Right ventricle myocardium superior (tissue), 1 donor: ENCODE data around the gene WDR27. TPM values are rescaled to one million over a fixed set of nuclear protein-coding genes. Genes with fewer than 3 reads are reported as not detected.

Source experiments
- ATAC-seq: fragments of 200-7000 bp; cut with Tn5 transposase; one replicate; pipeline ENCODE4 v1.9.1; 2020; ENCODE audit warnings: mild to moderate bottlenecking; ENCODE audit not compliant: poor library complexity
- DNase-seq: peaks from one replicate; pipeline ENCODE4 v3.0.0-alpha.2; 2020
- intact Hi-C: fragments of 100-400 bp; cut with DNase I; formaldehyde crosslinking; loops from one replicate; pipeline ENCODE4 v1.11.2; 2022
- total RNA-seq: library from RNA; stranded (reverse); fragmentation: NEBNext Ultra II Directional; extraction: Animal tissue kit (Norgen Biotek cat#: 25700); gene quantifications from one replicate; pipeline ENCODE4 v1.2.1, GENCODE V29; 2021
- donor health status: DM: no; HTN: yes; CAD: no; lungs with severe emphysema.

Gene WDR27
- total RNA-seq, 1 donor from 2014 or later = 9.0 TPM

DNA sequence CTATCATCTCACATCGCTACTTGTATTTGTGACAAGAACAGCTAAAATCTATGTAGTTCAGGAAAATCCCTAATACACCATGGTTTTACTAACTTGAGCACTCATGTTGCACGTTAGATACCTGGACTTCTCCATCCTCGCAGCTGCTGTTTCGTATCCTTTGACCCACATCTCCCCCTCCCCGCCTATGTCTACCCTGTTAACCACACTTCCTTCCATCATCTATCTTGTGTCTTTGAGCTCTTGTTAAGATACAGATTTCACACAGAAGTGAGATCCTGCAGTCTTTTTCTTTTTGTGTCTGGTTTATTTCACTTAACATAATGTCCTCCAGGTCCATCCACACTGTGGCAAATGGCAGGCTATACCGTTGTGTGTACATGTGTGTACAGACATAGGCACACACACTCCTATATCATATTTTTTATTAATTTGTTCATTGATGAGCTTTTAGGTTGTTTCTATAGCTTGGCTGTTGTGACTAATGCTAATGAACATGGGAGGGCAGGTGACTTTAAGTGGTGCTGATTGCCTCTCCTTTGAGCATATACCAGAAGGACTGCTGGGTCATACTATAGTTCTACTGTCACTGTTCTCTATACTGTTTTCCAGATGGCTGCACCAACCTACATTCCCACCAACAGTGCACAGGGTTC, 117.8 kb downstream of the WDR27 start:
- DNase-seq (no peak), ATAC-seq (no peak)
- intact Hi-C loops = no loop called here

DNA sequence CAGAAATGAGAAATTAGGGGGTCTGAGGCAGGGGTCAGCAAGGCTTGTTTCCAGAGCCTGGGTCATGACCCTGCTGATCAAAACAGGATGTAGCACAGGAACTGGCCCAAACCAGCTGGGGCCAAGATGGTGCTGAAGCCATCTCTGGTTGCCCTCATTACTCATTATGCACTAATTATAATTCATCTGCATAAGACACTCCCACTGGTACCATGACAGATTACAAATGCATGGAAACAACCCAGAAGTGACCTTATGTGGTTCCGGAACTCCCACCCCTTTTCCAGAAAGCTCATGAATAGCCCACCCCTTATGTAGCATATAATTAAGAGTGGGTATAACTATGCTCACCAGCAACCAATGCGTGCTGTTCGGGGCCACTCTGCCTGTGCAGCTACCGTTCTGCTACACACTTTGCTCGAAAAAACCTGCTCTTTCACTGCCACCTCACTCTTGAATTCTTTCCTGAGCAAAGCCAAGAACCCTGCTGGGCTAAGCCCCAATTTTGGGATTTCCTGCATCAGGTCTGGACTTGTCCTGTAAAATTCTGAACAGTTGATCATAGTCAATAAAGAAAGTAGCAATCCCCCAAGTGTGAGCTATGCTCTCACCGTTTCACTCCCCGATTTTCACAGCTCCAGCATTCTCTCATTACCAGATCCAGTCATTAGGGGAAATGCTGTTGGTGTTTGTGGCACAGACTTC, 122.3 kb downstream of the WDR27 start:
- ATAC-seq (no peak), DNase-seq (no peak)
- intact Hi-C loops = no loop called here

DNA sequence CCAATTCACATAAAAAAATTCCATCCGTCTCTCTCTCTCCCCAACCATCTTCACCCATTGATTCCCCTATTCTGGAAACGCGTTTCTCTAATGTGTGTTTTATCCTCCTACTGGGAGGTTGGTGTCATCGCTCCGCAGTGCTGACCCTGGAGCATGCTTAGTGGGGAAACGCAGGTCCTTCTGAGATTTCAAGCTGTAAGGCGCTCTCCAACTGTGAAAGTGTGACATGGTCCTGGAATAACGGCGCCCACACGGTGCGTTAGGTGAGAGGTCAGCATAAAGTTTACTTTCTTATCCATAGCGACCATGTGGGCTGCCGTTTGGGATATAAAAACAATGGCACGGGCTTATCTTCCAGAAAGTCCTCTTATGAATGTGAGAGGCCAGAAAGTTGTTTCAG, 123.9 kb downstream of the WDR27 start:
- ATAC-seq (no peak), DNase-seq (no peak)
- intact Hi-C loops = no loop called here

DNA sequence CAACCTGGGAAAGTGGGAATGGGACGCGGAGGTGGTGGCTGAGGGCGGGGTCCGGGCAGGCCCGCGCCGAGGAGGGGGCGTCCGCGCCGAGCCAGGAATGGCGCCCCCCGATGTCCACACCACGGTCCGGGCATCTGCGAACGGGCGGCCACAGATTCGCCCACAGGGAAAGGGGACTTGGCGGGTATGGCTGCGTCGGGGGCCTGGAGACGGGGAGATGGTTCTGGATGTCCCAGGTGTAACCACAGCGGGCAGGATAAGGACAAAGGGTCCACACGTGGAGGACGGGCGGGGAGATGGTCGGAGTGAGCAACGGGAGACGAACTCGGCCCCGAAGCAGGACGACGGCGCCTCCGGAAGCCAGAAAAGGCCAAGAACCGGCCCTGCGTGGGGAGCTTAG, 124.6 kb downstream of the WDR27 start:
- intact Hi-C loops = no loop called here
- ATAC-seq (no peak), DNase-seq (no peak)

DNA sequence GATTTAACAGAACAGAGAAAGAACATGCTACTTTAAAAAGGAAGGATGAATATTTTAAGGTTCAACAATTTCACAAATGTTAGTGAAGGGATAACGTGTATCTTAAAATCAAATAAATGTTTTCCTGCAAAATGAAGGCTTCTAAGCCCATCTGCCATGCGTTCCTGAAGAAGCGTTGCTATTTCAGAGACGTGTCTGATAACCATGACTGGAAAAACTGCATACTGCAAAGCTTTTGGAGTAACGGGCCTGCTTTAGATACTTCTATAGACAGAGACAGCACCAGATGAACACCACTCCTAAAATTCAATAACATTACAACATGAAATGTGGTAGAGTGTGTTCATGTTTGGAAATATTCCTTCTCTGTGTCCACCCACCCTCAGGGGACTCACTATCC, 126.0 kb downstream of the WDR27 start:
- no peak for DNase-seq
- intact Hi-C loops = no loop called here
- no peak for ATAC-seq

DNA sequence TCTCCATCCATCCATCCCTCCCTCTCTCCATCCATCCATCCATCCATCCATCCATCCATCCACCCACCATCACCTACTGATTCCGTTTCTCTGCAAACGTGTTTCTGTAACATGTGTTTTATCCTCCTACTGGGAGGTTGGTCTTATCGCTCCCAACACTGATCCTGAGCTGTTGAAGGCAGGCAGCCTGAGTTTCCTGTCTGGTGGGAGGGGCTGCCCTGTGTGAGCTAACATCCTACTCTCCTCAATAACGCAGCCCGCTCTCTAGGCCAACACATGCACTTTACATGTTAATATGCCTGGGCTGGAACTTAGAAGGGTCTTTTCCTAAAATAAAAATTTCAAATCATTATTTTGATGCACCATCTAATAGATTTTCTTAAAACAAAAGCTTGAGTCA, 126.5 kb downstream of the WDR27 start:
- no peak for ATAC-seq
- no peak for DNase-seq
- intact Hi-C loops = no loop called here

DNA sequence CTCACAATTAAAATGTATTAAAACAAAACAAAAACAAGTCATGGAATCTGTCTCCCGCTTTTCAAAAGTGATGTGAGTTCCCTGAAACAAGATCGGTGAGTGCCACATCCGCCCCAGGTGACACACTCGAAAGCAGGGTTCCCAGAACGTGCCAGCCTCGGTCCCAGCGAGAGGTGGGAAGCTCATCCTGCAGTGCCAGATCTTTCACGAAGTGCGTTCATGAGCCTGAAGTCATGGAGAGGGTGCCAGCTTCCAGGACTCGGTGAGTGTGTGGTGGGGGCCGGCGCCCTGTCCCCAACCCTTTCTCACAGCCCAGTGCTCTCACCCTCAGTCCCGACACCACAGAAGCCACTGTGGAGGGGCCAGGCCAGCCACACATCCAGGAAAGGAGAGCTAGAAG, 127.4 kb downstream of the WDR27 start:
- DNase-seq (no peak), ATAC-seq (no peak)
- intact Hi-C loops = no loop called here

DNA sequence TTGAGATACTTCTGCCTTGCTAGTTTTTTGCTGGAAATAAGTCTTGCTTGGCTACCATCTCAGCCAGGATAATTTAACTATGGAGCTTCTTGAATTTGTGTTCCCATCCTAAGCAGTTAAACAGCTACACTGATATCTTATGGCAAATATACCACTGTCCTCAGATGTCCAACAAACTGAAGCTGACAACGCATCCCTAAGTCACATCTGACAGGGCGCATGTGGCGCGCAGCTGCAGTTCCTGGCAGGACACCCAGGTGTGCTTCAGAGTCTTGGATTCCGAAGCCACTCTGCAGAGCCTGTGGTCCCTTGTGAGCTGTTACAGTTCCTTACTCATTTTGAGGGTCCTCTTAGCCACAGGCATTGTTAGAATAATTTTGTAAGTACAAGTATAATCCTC, 127.9 kb downstream of the WDR27 start:
- no peak for DNase-seq
- intact Hi-C loops = no loop called here
- no peak for ATAC-seq

DNA sequence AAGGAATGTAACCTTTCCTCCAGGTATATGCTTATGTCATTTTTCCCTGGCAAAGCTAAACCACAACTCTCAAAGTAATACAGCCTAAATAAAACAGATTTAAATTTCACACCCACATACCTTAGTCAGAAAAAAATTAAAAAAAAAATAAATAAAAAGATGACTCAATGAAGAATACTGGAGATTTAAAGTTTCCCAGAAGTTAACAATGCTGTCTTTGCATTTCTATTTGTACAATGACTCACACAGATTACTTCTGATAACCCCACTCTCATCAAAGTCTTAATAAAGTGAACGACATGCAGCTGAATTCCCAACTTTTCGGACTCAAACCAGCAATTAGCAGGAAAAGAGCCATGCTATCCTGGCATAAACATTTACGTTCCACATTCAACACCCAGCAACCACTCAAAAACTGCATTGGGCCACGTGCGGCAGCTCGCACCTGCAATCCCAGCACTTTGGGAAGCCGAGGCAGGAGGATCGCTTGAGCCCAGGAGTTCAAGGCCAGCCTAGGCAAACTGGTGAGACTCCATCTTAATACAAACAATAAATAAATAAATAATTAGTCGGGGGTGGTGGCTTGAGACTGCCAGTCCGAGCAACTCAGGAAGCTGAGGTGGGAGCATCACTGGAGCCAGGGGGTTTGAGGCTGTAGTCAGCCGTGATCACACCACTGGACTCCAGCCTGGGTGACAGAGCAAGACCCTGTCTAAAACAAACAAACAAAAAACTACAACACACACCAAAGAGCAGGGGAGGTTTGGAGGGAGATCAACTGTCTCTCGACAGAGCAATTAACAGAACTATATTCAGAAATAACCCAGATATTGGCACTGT, 130.5 kb downstream of the WDR27 start:
- intact Hi-C loops = no loop called here
- DNase-seq (no peak), ATAC-seq (no peak)

DNA sequence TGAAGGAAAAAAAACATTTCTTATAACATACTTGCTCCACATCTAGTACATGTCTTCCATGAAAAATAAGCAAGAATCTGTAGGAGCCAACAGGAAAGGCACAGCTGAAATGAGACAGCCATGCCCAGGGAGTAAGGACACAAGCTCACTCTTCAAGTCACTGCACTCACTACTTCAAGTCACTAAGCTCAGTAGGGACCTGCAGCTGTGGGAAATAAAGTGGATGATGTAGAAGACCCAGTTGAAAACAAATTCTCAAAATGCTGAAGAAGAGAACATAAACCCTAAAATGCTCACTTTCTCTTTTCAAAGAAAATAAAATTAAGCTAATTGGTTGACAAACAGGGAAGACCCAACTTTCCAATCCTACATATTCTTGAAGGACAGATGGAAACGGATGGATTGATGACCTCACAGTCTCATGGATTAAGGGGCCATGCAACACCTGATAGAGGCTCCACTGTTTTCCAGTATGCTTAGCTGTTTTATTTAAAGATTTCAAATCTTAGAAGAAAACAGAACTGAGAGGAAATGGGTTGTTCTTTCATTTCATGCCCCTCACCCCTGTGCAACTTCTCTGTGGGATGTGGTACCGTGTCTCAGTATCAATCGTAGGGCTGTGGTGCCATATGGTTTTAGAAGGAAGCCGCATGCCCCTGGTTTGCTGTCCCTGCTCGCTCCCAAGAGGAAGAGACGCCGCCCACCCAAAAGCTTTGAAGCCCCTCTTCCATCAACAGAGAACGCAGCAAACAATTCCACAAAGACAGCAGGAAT, 133.3 kb downstream of the WDR27 start:
- ATAC-seq = no peak
- no peak for DNase-seq
- intact Hi-C loops = no loop called here

DNA sequence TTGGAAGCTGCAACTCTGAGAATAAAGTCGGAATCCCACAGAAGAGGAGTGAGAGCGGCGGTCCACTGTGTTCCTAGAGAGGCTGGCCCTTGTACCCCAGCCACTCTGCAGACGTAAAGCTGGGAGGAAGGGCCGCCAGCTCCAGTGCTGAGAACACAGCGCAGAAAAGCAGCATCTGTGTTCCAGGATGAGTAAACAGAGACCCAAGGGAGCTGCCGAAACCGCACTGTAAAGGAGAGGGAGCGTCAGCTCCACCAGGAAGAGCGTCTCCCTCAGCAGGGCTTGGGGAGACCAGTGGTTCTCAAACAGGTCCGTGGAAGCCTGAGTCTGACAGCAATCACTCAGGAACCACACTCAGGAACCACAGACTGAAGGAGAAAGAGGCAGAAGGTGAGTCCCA, 134.0 kb downstream of the WDR27 start:
- intact Hi-C loops = no loop called here
- DNase-seq = no peak
- ATAC-seq = no peak

DNA sequence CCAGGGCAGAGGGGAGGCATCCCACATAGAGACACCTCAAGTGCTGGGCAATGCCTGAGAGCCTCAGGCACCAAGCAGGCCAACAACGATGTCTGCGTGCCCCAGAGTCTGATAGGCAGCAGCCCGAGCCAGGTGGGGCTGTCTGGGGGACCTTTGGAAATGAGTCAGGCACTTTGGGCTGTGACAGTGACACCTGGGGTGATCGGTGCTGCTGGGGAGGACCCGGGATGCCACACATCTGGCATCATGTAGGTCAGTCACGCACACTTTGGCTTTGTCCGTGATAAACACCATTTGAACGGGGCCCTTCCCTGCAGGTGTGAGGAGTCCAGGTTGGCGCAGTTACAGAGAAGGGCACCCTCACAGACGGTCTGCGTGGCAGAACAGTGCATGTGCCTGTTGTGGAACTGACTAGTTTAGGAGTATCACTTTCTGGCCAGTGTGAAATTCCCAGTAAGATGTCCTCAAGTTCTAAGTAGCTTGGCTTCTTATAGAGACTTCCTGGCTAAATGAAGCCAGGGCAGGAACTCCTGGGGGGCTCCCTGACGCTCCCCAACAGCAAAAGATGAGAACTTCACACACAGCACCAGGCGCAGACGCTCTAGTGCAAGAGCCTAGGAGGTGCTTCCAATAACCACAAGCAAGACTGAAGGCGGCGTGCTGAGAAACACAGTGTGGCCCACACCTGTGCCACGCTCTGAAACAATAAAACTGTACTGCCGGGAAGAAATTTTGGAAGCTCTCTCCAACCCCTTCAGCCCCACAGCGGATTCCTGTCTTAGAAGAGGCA, 134.7 kb downstream of the WDR27 start:
- no peak for DNase-seq
- intact Hi-C loops = no loop called here
- ATAC-seq = no peak

DNA sequence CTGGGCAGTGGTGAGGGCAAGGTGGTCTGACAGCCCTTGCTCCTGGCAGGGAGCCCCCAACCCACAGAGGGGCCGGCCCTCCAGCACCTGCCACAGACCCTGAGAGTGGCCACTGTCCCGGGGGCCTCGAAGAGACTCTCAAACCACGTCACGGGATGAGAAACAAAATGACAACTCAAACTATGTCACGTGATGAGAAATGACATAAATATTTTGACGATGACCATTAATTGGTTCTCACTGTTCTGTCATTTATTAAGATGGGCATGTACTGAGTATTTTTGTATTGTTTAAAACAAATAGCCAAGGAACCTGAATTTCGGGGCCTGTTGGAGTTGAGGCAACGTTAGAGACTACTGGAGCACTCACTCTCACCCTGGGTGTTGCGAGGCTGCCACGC, 135.5 kb downstream of the WDR27 start:
- intact Hi-C loops = no loop called here
- no peak for DNase-seq
- no peak for ATAC-seq

DNA sequence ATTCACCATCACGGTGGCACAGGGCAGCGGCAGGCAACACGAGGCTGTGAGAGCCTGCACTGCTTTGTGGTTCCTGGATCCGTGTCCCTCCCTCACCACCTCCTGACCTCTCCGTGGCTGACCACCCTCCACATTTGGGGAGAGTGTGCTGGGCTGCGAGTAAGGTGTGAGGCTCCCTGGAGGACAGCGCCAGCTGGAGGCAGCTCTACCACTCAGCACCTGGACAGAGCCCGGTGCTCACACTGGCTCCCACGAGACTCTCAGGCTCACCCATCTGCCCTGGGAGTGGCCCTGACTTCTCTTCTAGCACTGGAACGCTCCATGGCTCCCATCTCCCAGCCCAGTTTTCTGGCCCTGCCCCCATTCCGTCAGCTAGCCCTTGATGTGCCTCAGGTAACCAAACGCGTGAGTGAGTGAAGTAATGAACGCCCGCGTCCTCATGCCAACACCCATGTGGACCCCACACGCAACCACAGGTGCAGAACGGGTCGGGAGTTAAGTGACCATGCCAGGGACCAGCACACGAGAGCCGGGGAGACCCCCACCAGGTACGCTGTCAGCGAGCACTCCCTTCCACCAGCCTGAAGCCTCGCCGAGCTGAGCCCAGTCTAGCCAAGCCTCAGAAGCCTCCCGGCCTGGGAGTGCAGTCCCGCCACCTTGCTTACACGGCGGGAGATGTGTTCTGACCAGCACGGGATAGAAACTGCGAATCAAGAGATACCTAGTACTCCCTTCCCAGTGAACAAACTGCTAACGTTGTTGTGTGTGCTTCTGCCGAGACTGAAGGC, 137.2 kb downstream of the WDR27 start:
- intact Hi-C loops = no loop called here
- no peak for ATAC-seq
- DNase-seq = no peak

DNA sequence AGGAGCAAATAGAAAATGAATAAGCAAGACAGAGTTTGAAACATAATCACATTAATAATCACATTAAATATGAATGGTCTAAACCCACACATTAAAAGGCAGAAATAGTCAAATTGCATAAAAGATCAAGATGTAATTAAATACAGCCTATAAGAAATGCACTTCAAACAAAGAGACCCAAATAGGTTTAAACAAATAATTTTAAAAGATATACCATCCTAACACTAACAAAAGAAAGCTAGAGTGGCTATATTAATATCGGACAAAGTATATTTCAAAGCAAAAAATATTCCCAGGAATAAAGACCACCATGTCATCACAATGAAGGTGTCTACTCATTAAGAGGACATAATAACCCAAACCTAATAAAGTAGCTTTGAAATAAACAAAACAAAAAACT, 140.2 kb downstream of the WDR27 start:
- intact Hi-C loops = no loop called here
- ATAC-seq (no peak), DNase-seq (no peak)

DNA sequence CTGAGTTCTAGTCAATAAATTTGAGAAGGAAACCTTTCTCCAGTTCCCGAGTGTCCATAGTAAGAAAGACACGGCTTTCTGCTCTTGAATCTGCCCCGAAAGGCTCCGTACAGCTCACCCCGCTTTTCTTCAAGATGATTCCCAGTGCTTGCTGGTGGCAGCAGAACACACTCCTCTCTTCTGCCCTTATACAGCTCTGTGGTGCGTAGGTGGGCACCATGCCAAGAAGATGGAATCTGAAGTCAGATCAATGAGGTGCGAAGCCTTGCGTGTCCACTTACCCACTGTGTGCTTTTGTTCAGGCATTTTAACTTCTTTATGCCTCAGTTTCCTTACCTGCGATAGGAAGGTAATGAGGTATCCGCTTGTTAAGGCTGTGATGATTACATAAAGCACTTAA, 142.2 kb downstream of the WDR27 start:
- ATAC-seq = no peak
- intact Hi-C loops = no loop called here
- no peak for DNase-seq

DNA sequence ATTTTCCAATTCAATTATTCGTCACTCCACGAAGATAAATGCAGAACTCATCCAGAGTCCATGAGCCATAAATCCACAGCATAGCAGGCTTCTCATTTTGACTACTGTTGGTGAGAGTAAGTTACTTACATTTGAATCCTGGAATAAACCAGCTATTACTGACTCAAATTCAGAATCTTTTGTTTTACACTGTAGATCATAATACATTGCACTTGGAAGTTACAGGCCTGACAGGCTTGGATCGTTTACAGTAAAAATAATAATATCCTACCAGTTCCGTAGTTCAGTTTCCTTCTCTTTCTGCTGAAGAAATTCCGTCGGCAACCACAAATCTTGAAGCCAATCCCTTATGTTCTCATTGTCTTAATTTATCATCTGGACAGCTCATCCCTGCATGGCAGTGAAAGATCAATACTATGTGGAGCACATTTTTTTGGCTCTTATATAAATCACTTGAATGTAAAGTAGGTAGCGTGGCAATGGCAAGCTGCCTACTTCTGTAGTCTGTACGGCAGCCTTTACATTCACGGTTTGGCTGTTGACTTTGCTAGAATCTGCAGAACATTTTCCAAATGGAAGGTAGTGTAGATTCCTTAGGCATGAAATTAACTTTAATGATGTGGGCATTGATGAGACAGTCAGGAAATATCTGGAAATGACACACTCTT, 142.9 kb downstream of the WDR27 start:
- no peak for DNase-seq

More for the DNA sequence above, 142.9 kb downstream of the WDR27 start:
- intact Hi-C loops = no loop called here
- no peak for ATAC-seq
